ENCODE results near the gene KRTAP5-7. TPM values are rescaled to one million over a fixed set of nuclear protein-coding genes. Genes with fewer than 3 reads are reported as not detected.

KRTAP5-7 gene
- total RNA-seq, 4 donors from 2014 or later, result 0.41 to 4.5 (median 1.3) TPM; not detected in 1

DNA sequence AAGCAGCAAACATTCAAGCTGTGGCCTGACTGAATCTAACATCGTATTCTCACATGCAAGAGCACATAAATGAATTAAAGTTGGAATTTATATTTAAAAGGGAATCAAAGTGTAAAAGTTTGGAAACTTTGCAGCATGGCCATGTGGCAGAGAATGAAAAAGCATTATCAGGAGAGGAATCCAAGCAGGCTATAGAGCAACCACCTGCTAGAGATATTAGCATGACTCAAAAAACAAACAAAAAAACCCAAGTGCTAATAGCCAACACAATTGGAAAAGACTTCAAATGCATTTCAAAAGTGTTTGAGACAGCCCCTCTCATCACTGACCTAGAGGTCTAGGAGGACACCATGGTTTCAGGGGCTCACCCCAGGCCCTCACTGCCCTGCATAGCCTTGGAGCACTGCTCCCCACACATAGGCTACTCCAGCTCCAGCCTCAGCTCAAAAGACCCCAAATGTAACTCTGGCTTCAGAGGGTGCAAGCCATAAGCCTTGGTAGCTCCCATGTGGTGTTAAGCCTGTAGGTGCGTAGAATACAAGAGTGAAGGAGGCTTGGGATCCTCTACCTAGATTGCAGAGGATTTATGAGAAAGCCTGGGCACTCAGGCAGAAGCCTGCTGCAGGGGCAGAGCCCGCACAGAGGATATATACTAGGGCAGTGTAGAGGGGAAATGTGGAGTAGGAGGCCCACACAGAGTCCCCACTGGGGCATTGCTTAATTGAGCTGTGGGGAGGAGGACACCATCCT, 1.7 kb upstream of the KRTAP5-7 start:
- DNase-seq, result no peak
- Histone ChIP-seq H3K4me3 (no peak overlapping the region), H3K4me1 (no peaks in the 10 kb centered on the region), H3K36me3 (no peaks in the 10 kb centered on the region), H3K27ac (no peak overlapping the region), H3K9me3 (no peaks in the 10 kb centered on the region), H3K27me3 (no peaks in the 10 kb centered on the region)
- intact Hi-C loops (cut with DNase I; ENCODE audit: low total_unique reads), result no loop called here
- TF ChIP-seq POLR2A (IDR thresholded peaks at IDR 0.05) (no peak), POLR2AphosphoS5 (IDR thresholded peaks at IDR 0.05) (no peak)
- TF ChIP-seq, protein P1, sequence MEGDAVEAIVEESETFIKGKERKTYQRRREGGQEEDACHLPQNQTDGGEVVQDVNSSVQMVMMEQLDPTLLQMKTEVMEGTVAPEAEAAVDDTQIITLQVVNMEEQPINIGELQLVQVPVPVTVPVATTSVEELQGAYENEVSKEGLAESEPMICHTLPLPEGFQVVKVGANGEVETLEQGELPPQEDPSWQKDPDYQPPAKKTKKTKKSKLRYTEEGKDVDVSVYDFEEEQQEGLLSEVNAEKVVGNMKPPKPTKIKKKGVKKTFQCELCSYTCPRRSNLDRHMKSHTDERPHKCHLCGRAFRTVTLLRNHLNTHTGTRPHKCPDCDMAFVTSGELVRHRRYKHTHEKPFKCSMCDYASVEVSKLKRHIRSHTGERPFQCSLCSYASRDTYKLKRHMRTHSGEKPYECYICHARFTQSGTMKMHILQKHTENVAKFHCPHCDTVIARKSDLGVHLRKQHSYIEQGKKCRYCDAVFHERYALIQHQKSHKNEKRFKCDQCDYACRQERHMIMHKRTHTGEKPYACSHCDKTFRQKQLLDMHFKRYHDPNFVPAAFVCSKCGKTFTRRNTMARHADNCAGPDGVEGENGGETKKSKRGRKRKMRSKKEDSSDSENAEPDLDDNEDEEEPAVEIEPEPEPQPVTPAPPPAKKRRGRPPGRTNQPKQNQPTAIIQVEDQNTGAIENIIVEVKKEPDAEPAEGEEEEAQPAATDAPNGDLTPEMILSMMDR (IDR thresholded peaks at IDR 0.05), result no peak
- in situ Hi-C loops (cut with MboI; ENCODE audit: low pct_ligation_motif_present in 1 of 4, low pct_unique_long_range_greater_than_20kb in 1 of 4, low sequenced_read_pairs in 3 of 4), result no loop called here
- WGBS, 2 donors (ENCODE audit: low coverage in 1 of 2), result 72% methylated on average over 3 of the region's 3 CpGs; no CpG with 5 or more reads in 1 of the 2 donors

DNA sequence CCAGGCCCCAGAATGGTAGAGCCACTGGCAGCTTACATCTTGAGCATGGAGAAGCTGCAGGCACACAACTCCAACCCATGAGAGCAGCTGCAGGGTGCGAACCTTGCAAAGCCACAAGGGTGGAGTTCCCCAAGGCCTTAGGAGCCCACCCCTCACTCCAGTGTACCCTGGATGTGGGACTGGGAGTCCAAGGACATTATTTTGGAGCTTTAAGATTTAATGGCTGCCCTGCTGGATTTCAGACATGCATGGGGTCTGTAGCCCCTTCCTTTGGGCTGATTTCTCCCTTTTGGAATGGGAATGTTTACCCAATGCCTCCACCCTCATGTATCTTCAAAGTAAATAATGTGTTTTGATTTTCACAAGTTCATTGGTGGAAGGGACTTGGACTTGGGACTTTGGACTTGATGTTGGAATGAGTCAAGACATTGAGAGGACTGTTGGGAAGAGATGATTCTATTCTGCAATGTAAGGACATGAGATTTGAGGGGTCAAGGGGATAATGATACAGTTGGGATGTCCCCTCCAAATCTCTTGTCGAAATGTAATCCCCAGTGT, 1.1 kb upstream of the KRTAP5-7 start:
- 70 to 78% methylated on average over 1 to 2 of the region's 2 CpGs for WGBS, 2 donors (ENCODE audit: low coverage in 1 of 2)
- no peaks in the 10 kb centered on the region for H3K36me3 ChIP-seq
- no peak overlapping the region for H3K4me3 ChIP-seq
- in situ Hi-C loops (cut with MboI; ENCODE audit: low pct_ligation_motif_present in 1 of 4, low pct_unique_long_range_greater_than_20kb in 1 of 4, low sequenced_read_pairs in 3 of 4) (no loop called here), intact Hi-C loops (cut with DNase I; ENCODE audit: low total_unique reads) (no loop called here)
- no peak for DNase-seq
- H3K4me1 ChIP-seq, result no peaks in the 10 kb centered on the region
- H3K27me3 ChIP-seq, result no peaks in the 10 kb centered on the region
- no peak overlapping the region for H3K27ac ChIP-seq
- TF ChIP-seq, protein P1 (IDR thresholded peaks at IDR 0.05), result no peak
- TF ChIP-seq POLR2AphosphoS5 (IDR thresholded peaks at IDR 0.05), result no peak
- no peaks in the 10 kb centered on the region for H3K9me3 ChIP-seq

DNA sequence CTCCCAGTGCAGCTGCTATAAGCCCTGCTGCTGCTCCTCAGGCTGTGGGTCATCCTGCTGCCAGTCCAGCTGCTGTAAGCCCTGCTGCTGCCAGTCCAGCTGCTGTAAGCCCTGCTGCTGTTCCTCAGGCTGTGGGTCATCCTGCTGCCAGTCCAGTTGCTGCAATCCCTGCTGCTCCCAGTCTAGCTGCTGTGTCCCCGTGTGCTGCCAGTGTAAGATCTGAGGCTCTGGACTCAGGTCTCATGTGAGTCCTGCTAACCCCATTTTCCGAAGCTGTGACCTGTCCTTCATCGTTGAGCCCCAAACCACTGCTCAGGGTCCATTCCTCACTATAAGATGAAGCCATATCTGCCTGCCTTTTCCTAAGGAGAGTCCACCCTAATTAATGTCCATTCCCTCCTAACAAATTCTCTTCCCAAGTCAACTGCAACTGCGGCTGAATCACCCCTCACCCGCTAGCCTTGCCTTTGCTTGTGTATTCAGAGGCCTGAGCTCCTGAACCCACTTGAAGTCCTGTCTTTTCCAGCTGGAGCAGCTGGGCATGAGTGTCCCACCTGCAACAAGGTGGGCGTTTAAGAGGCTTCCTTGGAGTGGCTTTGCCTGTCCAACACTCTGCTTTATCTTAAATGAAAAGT, 626 bp downstream of the KRTAP5-7 start:
- in situ Hi-C loops (cut with MboI; ENCODE audit: low pct_ligation_motif_present in 1 of 4, low pct_unique_long_range_greater_than_20kb in 1 of 4, low sequenced_read_pairs in 3 of 4) (no loop called here), intact Hi-C loops (cut with DNase I; ENCODE audit: low total_unique reads) (no loop called here)
- DNase-seq, result no peak
- H3K27me3 ChIP-seq, result no peaks in the 10 kb centered on the region
- TF ChIP-seq POLR2AphosphoS5 (IDR thresholded peaks at IDR 0.05), result no peak
- TF ChIP-seq, protein P1 (IDR thresholded peaks at IDR 0.05), result no peak
- TF ChIP-seq POLR2A (IDR thresholded peaks at IDR 0.05), result no peak
- no peak for TF ChIP-seq EP300 (IDR thresholded peaks at IDR 0.05; ENCODE audit: low read depth)
- no peaks in the 10 kb centered on the region for H3K4me1 ChIP-seq
- H3K27ac ChIP-seq, result no peak overlapping the region
- no peaks in the 10 kb centered on the region for H3K36me3 ChIP-seq
- 84 to 95% methylated on average over 4 to 6 of the region's 6 CpGs for WGBS, 2 donors (ENCODE audit: low coverage in 1 of 2)
- H3K4me3 ChIP-seq, result no peak overlapping the region
- H3K9me3 ChIP-seq, result no peaks in the 10 kb centered on the region

DNA sequence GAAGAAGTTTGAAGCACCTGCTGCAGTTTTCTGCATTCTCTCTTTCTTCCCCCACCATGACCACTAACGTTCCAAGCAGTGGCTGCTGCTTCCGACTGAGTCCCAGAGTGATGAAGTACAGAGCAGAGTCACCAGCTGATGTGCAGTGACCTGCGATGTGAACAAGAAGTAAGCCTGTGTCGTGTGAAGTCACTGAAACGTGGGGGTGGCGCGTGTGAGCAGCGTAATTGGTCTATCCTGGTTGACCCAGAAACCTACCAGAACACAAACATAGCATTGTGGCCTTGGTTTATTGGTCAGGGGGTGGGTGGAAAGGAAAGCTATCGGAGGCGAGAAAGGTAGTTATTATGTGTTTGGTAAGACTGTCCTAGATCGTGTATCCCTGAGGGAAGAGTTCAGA, 3.5 kb downstream of the KRTAP5-7 start:
- Histone ChIP-seq H3K36me3 (no peaks in the 10 kb centered on the region), H3K27me3 (no peaks in the 10 kb centered on the region), H3K4me3 (no peak overlapping the region), H3K27ac (no peak overlapping the region), H3K4me1 (no peaks in the 10 kb centered on the region), H3K9me3 (no peaks in the 10 kb centered on the region)
- in situ Hi-C loops (cut with MboI; ENCODE audit: low pct_ligation_motif_present in 1 of 4, low pct_unique_long_range_greater_than_20kb in 1 of 4, low sequenced_read_pairs in 3 of 4), result no loop called here
- intact Hi-C loops (cut with DNase I; ENCODE audit: low total_unique reads), result no loop called here
- TF ChIP-seq POLR2A (IDR thresholded peaks at IDR 0.05), result no peak
- TF ChIP-seq, protein P1 (IDR thresholded peaks at IDR 0.05), result no peak
- TF ChIP-seq EP300 (IDR thresholded peaks at IDR 0.05; ENCODE audit: low read depth), result no peak
- no peak for TF ChIP-seq POLR2AphosphoS5 (IDR thresholded peaks at IDR 0.05)
- DNase-seq, result no peak
- WGBS, 2 donors (ENCODE audit: low coverage in 1 of 2), result 80 to 82% methylated on average over 4 to 11 of the region's 11 CpGs

Measured in transverse colon (tissue), 4 donors.